Neural progenitor cell (in vitro differentiated cells): ENCODE data around the gene NUAK2.

Experiments
- EZH2 ChIP-seq: fragments of 200-600 bp; sonication (generic); IDR thresholded peaks from 2 replicates; pipeline ENCODE4 v1.6.1; 2017; ENCODE audit warnings: antibody characterized with exemption, mild to moderate bottlenecking, moderate library complexity
- EZH2phosphoT487 ChIP-seq: fragments of 200-600 bp; sonication (generic); IDR thresholded peaks from 2 replicates; pipeline ENCODE4 v1.6.1; 2017; ENCODE audit warnings: antibody characterized with exemption
- TF ChIP-seq, protein P1 (sequence below): fragments of 200-600 bp; sonication (generic); IDR thresholded peaks from 2 replicates; pipeline ENCODE4 v1.5.1; 2017; ENCODE audit warnings: antibody characterized with exemption, mild to moderate bottlenecking

- TF ChIP-seq, protein P1, sequence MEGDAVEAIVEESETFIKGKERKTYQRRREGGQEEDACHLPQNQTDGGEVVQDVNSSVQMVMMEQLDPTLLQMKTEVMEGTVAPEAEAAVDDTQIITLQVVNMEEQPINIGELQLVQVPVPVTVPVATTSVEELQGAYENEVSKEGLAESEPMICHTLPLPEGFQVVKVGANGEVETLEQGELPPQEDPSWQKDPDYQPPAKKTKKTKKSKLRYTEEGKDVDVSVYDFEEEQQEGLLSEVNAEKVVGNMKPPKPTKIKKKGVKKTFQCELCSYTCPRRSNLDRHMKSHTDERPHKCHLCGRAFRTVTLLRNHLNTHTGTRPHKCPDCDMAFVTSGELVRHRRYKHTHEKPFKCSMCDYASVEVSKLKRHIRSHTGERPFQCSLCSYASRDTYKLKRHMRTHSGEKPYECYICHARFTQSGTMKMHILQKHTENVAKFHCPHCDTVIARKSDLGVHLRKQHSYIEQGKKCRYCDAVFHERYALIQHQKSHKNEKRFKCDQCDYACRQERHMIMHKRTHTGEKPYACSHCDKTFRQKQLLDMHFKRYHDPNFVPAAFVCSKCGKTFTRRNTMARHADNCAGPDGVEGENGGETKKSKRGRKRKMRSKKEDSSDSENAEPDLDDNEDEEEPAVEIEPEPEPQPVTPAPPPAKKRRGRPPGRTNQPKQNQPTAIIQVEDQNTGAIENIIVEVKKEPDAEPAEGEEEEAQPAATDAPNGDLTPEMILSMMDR: no peak
- TF ChIP-seq EZH2phosphoT487: no peak
- no peak for TF ChIP-seq EZH2
These were observed 49.0 kb downstream of the NUAK2 start for GRCh38 chr1:205272536-205272935.
